Putamen (tissue), 1 donor: ENCODE results near the gene NTM.

Source experiments
- DNase-seq: peaks from one replicate; pipeline ENCODE4 v3.0.0-alpha.2; 2016; ENCODE audit warnings: low spot score

The NTM gene

DNA sequence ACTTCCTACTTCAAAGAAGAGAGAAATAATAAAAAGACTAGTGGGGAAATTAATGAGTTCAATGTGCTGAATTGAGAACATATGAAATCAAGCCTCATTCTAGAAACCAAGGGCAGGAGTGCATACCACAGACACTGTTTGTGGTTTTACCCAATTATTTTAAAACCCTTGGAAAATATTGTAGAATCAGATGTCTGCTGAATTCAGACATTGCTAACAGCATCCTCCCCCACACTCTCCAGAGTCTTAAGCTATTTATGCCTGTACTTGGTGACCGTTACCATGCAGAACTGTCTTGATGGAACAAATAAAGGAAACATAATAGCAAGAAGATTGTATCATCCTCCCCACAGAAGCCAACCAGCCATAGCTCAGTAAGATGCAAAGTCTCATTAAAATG, 850.1 kb downstream of the NTM start:
- DNase-seq = no peak

DNA sequence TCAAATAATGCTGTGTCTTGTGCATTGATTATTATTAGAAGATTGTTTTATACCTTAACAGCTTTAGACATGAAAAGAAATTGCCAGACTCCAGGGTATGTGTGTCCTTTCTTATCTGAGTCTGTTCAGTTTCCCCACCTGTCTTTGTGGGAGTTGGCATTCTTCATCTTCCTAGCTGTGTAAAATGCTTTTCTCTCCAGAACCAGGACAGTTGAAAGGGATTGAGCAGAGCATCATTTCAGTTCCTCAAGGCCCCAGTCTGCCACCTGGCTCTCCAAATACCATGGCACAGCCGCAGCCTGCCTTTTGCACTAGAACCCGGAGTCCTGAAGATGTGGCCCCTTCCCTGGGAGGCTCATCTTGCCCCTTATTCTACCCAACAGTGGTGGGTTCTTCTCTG, 851.9 kb downstream of the NTM start:
- no peak for DNase-seq

DNA sequence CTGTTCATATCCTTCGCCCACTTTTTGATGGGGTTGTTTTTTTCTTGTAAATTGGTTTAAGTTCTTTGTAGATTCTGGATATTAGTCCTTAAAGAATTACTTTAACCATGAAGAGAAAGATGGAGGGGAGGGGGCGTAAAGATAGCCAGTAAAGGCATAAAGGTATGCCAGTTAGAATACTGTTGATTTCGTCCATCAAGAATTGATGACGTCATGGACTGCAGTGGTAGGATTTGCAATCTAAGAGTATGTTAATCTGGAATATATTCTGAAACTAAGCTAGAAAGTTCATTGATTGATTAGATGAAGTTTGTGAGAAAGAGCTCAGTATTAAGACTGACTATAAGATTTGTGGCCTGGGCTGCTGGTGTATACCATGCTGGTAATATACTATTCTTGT, 856.1 kb downstream of the NTM start:
- DNase-seq = no peak

DNA sequence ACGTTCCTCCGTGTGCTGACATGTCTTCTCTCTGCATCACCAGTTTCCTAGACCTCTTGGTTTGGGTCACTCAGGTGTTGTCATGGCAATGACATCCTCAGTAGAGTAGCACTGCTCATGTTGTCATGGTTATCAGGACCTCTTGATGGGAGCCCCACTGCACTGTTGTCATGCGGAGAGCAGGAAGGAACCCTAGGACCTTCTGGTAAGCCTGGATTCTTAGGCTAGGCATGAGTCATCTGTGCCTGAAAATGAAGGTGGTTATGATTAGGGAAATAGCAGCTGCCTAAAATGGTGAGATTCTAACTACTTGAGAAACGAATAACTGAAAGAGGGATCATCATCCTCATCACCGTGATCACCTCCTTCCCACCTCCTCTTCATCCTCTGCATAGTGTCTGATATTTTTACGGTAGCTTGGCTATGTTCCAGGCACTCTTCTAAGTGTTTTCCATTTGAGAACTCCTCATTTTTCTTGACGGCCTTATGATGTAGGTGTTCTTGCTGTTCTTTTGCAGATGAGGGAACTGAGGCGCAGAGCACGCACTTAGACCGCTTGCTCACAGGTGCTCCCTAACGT, 858.4 kb downstream of the NTM start:
- DNase-seq = peak; percentile 75

DNA sequence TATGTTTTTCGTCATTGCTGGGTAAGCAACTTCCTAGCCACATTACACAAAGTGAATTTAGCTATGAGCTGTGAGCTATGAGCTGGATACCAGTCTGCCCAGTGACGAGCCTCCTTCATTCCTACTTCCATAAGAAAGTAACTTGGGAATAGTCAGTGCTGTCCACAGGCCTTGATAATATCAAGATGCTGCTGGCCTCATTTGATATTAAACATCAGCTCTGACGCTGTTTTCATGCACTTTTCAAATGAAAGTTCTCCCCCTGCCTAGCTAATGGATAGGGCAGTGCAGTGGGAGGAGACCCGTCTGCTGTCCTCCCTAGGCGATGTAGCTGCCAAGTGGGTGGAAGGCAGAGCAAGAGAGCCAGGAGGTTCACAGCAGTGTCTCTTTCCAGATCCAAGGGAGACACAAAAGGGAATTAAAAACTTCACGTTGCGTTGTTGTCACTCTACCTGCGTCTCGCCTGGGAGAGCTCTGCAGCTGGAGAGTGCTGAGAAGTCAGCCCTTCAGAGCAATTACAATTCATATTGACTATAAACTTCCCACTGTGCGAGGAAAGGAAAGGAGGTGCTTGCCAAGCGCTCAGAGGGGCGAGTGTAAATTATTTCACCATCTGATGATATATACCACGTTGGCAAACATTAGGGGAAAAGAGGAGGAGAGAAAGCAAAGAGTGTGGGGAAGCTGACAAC, 861.4 kb downstream of the NTM start:
- DNase-seq = no peak

DNA sequence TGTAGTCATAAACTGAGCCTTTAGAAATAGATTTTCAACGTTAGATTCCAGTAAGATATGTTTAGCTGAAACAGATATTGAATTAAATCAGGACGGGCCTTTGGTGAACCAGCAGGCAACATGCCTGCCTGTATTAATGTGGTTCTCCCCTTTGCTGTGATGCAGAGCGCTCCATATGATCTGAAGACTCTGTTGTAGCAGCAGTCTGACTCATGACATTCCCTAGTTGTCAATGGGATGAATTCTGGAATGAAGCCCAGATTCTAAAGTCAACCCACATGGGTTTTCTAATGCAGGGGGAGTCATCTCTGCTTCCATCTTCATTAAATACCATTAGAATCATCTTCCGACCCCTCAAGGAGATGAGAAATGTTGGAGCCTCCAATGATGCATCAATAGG, 864.5 kb downstream of the NTM start:
- DNase-seq = peak; percentile 65

DNA sequence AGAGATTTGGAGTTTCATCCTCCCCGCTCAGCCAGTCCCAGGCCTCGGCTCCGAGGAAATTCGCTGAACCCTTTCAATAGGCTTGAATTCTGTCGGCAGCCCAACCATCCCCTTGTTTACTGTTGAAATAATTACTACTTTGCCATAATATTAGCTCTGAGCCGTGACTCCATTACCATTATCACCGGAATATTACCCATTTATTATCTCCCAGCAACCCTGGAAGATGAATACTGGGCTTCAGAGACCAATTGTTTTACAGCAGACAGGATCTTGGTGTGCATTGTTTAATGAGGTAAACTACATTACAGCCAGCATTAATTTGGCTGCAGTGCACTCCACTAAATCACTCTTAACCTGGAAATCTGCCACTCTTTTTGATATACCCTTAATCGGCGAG, 867.4 kb downstream of the NTM start:
- DNase-seq = no peak

DNA sequence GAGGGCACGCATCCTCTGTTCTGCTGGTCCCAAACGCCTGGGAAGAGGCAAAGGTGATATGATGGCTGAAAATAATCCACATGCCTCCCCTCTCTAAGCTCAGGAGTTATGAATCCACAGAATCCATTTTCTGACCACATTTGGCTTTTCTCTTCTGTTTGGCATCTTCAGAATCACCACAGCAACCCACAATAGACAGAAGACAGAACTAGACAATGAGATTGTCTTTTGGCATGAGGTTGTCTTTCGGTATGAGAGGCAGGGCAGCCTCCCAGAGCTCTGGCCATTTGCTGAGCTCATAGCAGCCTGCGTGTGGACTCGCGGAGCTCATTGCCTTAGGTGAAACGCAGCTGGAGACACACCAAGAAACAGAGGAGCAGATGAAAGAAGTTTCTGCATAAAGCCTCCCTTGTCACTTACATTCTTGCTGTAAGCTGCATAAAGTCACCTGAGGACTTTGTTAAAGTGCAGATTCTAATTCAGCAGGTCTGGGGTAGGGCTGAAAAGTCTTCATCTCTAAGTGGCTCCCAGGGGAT, 868.0 kb downstream of the NTM start:
- no peak for DNase-seq

DNA sequence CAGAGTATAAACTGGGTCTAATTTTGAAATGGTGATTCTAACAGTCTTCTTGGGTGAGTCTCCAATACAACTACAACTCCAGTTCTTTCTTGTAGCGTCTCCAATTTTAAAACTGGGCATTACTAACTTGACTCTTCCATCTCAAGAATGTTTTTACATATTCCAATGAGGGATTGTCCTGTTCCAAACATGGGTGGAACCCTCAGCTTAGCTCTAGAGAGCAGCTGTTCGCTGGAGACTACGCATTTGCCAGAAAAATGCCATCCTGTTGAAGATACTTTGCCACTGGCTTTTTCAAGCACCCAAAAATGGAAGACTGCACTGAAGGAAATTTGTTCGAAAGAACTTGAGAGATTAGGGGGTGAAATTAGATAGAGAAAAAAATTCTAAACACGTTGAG, 870.0 kb downstream of the NTM start:
- no peak for DNase-seq

DNA sequence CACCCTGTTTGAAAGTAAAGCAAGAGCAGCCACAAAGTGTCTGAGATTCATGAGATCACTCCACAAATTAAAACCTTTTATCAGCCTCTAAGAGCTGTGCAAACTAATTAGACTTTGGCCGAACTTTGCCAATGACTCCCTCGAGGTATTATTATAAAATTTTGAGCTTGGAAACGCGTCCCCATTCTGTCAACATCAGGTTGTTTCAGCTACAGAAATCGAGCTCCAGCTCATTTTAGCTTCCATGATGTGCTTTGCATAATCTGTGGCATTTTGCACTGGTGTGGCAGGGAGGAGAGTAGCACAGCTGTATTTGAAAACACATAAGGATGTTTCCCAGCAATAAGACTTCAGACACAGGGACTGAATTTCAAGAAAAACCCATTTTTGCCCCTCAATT, 872.2 kb downstream of the NTM start:
- peak; percentile 73 for DNase-seq

DNA sequence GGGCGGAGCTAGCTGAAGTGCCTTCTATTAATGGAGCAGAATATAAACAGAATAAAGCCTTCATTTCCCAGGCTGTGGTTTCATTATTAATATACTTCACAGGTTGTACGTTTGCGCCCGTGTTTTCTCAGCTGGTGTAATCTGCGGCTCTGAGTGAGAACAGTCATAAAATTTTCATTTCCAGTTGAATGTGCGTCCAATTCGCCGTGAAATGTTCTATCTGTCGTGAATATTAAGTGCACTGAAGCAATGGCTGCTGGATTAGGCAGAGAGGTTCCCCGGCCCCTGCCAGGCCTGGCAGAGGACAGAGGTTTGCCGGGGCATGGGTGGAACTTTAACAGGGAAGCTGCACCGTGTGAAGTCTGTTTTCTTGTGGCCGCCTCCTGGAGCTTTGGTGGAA, 874.4 kb downstream of the NTM start:
- DNase-seq = no peak

DNA sequence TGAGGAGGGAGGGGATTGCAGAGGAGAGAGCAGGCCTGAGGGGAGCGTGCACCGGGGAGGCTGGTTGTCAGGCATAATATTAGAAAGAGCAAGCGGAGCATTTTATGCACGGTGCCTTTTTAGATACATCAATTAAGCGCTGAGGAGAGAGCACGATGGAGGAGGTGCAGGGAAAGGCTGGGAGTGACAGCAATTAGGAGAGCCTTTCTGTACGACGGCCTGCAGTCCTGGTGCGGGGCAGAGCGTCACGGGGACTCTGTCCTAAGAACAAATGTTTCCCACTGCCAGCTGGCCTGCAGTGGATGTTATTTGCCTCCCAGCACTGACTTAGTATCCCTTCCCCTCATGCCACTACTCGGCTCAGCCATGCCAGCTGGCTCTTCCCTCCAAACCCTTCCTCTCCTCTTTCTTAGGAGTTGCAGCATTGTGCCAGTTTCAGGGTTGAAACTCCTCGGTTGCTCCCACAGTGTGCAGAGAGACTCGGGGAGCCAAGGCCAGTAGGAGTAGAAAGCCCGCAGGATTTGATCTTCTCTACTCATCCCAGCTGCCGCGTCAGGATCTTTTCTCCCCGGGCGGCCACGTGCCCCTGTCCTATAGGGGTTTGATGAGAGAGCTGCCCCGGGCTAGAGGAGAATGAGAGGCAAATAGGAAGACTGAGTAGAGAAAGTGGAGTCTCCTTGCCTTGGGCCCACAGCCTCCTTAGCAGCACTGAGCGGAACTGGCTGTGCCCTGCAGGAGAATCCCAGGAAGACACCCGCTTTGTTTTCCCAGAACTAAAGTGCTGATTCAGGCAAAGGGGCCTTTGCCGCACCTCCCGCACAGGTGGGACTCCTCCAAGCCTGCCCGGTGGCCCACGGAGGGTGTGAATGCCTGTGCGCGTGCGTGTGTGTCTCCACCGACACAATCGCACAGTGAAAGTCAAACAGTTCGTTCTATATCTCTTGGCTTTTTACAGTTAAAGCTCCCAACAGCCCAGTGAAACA, 875.3 kb downstream of the NTM start:
- peak; percentile 60 for DNase-seq

DNA sequence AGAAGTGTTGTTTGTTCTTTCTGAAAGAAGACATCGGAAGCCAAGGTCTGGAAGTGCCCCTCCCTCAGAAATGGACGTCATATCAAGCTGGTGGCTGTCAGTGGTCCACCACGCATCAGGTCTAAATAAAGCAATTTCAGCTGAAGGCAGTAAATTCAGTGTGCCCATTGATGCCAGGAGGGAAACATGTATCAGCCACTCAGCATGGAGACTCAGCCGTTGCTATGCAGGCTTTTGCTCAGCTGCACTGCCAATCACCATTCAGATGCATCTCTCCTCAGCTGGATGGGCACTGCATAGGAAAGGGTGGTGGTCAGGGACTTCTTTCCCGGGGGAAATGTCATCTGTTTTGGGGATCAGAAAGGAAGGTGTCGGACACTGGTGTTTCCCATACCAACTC, 878.2 kb downstream of the NTM start:
- DNase-seq = no peak

DNA sequence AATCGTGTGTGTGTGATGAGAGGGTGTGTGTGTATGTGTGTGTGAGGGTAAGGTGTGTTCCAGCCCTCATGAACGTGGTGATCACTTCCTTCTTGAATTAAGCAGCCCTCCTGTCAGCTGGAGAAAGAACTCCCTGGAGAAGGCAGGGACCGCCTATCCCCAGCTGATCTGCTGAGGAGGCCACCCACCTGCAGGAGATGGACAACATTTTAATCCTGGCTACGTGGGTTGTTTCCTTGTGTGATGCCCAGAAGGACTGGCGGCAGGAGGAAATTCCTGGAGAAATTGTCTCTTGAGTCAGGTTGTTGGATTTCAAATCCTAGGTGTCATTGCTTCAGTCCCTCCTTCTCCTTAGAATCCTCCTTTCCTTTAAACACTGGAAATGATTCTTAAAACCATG, 878.8 kb downstream of the NTM start:
- no peak for DNase-seq

DNA sequence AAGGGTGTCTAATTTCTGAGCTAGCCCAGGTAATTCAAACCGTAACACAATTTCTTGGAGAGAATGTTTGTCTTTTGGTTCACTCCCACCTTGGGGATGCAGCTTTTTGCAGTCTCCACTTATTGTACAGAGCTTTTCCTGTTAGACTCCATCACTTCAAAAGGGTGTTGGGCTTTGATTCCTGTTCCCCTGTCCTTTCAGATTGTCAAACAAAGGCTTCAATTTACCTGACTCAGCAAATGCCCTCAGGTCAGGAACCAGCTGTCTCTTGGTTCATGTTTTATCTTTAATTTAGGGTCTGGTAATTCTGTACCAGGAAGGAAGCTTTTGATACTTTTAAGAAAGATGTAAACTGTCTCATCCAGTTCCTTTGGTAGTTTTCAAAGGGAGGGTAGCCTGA, 880.6 kb downstream of the NTM start:
- DNase-seq = no peak

DNA sequence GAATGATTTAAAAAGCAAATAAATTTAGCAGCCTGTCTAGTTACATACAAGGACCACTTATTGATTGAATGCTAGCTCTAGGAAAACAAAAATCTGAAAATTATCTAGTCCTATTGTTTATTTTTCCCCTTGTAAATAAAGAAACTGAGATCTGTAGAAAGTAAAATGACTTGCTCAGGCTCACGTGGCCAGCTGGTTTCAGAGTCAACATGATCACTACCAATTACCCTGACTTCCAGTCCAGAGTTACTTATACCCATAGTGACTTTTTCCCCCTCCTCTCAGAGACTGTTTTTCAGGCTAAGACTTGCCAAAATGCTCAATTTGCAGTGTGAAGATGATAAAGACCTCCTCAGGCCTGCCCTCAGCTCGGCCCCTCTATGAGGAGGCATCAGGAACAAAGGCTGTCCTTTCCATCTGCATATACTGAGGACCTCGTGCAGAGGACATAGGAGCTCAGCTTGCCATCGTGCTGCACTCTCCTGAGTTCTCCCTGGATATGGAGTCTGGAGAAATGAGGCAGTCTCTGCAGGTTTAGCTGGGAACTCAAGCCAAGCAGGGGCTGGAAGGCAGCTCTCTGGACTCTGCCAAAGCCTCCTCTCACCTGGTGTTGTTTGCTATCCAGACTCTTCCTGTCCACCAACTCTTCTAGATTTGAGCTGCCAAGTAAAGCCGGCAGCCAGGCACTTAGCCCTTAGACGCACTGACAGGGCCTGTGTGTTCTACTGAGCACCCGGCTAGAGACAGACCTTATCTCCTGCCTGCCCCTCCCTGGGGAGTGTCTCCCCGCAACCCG, 883.3 kb downstream of the NTM start:
- no peak for DNase-seq

DNA sequence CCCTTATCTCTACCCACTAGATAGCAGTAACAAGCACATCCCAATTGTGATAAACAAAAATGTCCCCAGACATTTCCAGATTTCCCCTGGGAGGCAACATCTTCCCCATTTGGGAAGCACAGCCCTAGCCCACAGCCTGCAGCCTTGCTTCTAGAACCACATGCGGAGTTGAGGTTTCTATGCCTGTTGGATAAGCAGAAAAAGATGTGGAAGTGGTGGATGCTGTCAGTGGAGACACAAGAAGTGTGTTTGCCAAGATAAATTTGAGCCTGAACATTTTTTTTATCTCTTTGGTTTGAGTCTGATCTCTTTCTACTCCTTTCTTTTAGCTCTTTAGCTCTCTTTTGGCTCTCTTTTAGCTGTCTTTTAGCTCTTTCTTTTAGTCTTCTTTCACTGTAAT, 884.5 kb downstream of the NTM start:
- DNase-seq = no peak

DNA sequence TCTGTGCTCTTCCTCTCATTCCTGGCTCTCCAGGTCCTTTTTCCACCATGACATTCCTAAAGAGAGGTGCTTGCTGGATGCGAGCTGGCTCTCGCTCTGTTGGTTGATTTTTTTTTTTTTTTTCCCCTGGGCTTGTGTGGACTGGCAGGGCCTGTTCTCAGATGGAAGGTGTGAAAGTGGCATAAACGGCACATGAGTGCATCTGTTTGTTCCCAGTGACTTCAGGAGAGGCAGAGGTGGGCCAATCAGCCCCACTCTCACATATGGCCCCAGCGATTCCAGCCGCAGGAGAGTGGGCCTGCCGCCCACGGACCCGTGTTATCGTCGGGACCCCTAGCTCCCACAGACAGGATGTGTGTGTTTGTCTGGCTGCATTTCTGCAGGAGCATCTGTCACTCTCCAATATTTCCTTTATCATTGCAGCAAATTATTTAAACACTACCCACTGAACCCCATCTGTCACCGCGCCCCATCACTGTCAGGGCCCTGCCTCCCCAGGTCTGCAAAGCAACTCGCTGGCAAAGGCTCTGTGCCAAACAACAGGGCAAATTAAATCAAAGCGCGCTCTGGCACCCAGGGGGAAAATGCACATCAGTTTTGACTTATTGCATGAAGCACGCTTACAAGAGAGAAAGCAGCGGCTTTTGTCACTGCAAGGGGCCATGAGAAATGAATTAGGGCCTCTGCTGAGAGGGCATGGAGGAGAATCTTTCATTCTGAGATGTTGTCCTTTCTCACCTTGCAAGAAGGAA, 886.3 kb downstream of the NTM start:
- DNase-seq = no peak

DNA sequence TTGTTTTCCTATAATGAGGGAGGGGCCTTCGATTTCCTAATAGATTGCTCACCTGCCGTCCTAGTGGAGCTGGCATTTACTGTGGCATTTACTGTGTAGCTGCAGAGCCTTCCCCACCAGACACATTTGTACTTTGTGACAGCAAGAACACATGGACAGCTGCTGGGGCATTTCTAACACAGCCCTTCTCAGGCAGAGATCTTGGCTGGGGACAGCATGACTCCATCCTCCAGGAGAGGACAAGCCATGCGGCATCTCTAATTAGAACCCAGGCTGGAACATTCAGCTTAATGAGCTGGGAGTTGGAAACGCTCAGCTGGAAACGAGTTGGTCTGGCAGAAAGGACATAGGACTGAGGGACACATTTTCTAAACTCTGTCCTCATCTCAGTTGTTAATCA, 887.5 kb downstream of the NTM start:
- no peak for DNase-seq

DNA sequence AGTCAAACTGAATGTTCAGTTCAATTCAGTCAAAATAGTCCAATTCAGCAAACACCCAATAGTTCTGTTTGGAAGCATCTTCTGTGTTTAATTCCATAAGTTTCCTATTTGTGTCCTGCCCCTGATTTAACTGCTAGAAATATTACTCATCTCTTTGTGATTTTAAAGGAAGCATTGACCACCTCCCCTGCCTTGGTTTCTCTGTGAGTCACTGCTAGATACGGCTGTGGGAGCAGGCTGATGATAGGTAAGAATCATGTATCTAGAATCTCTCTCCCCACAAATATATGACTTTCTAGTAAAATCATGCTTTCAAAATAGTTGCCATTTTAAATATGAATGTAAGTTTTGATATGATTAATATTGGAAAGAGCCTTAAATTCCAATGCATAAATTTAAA, 888.5 kb downstream of the NTM start:
- DNase-seq = no peak

DNA sequence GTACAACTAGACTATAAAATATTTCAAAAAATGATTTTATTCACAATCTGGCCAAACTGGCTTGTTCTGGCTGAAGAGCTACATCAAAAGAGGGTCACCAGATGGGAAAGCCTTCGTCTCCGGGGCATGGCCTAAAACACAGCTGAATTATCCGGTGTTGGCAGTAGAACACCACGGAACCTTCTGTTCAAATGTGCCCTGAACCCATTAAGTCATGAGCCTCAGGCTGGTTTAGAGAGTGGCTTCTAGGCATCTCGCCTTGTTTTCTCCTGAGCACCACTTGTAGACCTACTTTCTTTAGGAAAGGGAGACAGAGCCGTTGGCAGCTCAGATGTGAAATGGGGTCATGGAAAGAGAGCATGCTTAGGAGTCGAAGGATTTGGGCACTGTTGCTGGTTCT, 890.2 kb downstream of the NTM start:
- DNase-seq = no peak
